Measurements from ENCODE around the gene PIM3. TPM values are rescaled to one million over a fixed set of nuclear protein-coding genes. Genes with fewer than 3 reads are reported as not detected.

The PIM3 gene
- total RNA-seq, 4 donors from 2014 or later = 43.8 to 75.7 (median 52.1) TPM

DNA sequence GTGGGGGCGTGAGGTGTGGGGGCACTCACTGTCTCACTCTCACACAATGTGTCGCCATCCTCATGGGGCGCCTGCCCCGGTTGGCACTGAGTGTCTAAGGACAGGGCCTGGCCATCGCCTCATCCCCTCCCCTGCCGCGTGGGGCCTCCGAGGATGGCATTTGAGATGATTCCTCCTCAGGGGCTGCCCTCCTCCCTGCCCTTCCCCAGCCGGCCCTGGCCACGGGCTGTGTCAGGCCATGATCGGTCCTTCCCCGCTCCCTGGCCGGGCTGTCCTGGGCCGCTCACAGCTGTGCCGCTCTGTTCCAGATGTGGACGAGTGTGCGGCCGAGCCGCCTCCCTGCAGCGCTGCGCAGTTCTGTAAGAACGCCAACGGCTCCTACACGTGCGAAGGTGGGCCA is 37.6 kb upstream of the PIM3 start:
- intact Hi-C loops (cut with DNase I) = loop anchor here (10.0 kb wide), 2 partner anchors 158 to 292 kb away; no protein-coding TSS in a partner anchor
- H3K4me1 ChIP-seq = peaks cover 8 to 21% (median 11%) of the 10 kb centered on the region in 3 donors
- H3K9me3 ChIP-seq = no peaks in the 10 kb centered on the region
- 83 to 86% methylated on average over 6 to 12 of the region's 25 CpGs for WGBS, 2 donors
- no peak overlapping the region for H3K4me3 ChIP-seq
- H3K36me3 ChIP-seq = peaks cover 0 to 55% (median 0%) of the 10 kb centered on the region in 3 donors
- no peaks in the 10 kb centered on the region for H3K27me3 ChIP-seq
- H3K27ac ChIP-seq = no peak overlapping the region
- no peak for DNase-seq
- TF ChIP-seq POLR2A (IDR thresholded peaks at IDR 0.05) (no peak), CTCF (IDR thresholded peaks at IDR 0.05) (no peak)

- Histone ChIP-seq H3K27me3 (peaks cover 0 to under 1% (median 0%) of the 10 kb centered on the region in 4 donors), H3K27ac (no peak overlapping the region), H3K36me3 (peaks cover 0 to 57% (median 0%) of the 10 kb centered on the region in 3 donors), H3K4me1 (peaks cover 8 to 21% (median 11%) of the 10 kb centered on the region in 3 donors), H3K9me3 (no peaks in the 10 kb centered on the region), H3K4me3 (no peak overlapping the region)
- TF ChIP-seq CTCF (IDR thresholded peaks at IDR 0.05) (peak in 2 of 6 experiments; percentile 14 to 21), POLR2A (IDR thresholded peaks at IDR 0.05) (no peak)
- no peak for DNase-seq
- intact Hi-C loops (cut with DNase I) = loop anchor here (10.0 kb wide), 2 partner anchors 159 to 291 kb away; no protein-coding TSS in a partner anchor
- 63 to 65% methylated on average over 16 of the region's 16 CpGs for WGBS, 2 donors
These were observed 37.1 kb upstream of the PIM3 start for GRCh38 chr22:49923445-49923844.

- Histone ChIP-seq H3K27me3 (peaks cover 0 to 8% (median 0%) of the 10 kb centered on the region in 4 donors), H3K36me3 (peaks cover 0 to 57% (median 0%) of the 10 kb centered on the region in 3 donors), H3K9me3 (no peaks in the 10 kb centered on the region), H3K27ac (no peak overlapping the region), H3K4me1 (peaks cover 7 to 21% (median 11%) of the 10 kb centered on the region in 3 donors), H3K4me3 (no peak overlapping the region)
- DNase-seq = no peak
- 86 to 92% methylated on average over 17 to 19 of the region's 31 CpGs for WGBS, 2 donors
- no peak for TF ChIP-seq CTCF (IDR thresholded peaks at IDR 0.05)
- TF ChIP-seq POLR2A (IDR thresholded peaks at IDR 0.05) = no peak
- intact Hi-C loops (cut with DNase I) = loop anchor here (10.0 kb wide), 2 partner anchors 159 to 291 kb away; no protein-coding TSS in a partner anchor
These were observed 36.3 kb upstream of the PIM3 start for GRCh38 chr22:49924113-49924833.

DNA sequence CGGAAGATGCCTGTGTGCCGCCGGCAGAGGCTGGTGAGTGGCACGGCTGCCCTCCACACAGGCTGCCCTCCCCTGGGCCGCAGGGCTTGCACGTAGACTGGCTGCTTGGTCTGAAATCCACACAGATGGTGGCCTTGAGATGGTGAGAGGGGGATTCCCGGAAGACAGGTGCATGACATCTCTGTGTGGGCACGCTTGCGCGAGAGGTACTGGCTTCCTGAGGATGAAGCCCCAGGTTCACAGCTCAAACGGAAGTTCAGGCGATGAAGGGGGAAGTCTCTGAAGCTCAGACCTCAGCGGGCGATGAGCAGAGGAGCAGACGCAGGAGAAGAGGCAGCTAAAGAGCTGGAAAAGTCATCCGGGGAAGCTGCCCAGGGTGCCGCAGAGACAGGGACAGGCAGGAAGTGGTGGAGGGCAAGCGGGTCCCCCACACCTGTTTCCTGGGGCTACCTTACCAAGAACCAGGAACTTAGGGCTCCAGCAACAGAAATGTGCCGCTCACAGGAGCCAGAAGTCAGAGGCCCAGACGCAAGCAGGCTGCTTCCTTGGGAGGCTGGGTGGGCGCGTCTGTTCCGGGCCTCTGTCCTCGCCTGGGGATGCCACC is 34.9 kb upstream of the PIM3 start:
- WGBS, 2 donors = 70 to 77% methylated on average over 13 to 16 of the region's 24 CpGs
- Histone ChIP-seq H3K36me3 (peaks cover 0 to 50% (median 0%) of the 10 kb centered on the region in 3 donors), H3K27me3 (peaks cover 0 to 18% (median 0%) of the 10 kb centered on the region in 4 donors), H3K9me3 (no peaks in the 10 kb centered on the region), H3K27ac (peak overlapping the region in 3 of 4 donors; percentile 25 to 44 (median 30)), H3K4me3 (peak overlapping the region in 1 of 4 donors; percentile 16), H3K4me1 (peaks cover 12 to 27% (median 17%) of the 10 kb centered on the region in 3 donors)
- no peak for DNase-seq
- intact Hi-C loops (cut with DNase I) = loop anchor here (5.0 to 10.0 kb wide), 3 partner anchors 67 to 289 kb away; no protein-coding TSS in a partner anchor
- TF ChIP-seq POLR2A (IDR thresholded peaks at IDR 0.05) = peak in 1 of 4 donors; percentile 16
- TF ChIP-seq CTCF (IDR thresholded peaks at IDR 0.05) = no peak
